HG03469 (cell line): ENCODE measurements around the gene CFI.
"Not testable (repeated sequence)": the region's sequence is repeated elsewhere in the genome, so short reads cannot be mapped to it uniquely, and the experiment has no call there.

Experiments used
- ATAC-seq: cut with Tn5 transposase; IDR thresholded peaks from one replicate; pipeline ENCODE4 v1.9.1; 2021; ENCODE audit warnings: mild to moderate bottlenecking, moderate library complexity, moderate number of reproducible peaks; ENCODE audit not compliant: unreplicated experiment

Gene CFI

DNA sequence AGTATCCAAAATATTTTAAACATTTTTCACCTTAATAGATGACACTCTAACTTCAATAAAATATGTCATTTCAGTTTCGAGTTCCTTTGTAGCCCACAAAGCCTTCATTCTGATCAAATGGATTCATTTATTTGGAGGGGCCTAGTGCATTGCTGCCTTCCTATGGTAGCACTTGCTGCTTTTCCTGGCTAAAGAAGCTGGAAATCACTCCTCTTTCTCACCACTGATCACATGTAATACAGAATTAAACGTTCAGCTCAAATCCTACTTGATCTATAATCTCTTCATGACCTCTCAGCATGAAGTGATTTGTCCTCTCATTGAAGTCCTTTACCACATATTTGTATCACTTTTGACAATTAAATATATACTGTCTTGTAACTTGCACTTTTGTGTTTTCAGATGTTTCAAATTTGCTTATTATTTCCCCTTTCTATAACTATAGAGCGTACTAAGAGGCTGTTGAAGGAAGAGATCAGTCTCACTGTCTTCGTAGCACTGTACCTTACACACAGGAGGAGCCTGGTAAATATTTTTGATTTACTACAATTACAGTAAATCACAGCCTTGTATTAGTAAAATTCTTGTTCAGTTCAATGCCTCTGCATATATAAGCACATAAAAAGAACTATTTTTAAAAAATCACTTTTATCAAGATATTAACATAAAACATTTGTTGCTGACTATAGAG lies 555 bp downstream of the CFI start:
- ATAC-seq, result no peak

DNA sequence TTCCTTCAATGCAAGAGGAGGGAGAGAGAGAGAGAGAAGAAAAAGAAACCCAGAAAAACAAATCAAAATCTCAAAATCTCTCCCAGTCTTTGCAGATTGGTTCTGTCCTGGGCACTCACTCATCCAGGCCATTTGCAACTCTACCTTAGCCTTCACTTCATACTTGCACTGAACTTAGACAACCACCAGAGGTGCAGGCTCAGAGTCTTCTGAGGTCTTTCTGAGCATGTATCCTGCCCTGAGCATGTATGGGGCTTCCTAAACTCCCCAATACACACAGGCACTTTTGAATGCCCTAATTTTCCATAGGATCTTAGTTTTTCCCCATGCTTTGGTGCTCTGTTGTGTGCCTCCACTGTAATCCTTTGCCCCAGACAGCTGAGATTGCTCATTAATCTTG lies 2.9 kb downstream of the CFI start:
- no peak for ATAC-seq

DNA sequence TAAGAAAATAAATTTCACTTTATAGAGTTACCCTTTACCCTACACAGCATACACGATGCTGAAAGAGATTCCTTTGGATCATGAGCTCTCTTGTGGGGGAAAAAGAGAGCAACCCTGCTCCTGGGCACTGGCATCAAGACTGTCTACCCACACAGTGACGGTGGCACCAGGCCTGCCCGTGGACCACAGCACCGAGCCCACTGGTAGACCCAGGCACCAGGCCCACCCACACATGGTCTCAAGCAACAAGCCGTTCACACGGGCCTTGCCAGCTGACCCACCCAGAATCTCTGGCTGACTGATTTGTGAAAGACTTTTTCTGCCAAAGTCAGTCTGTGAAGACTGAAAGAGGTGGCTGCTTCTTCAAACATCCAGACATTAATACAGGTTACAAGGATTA lies 6.7 kb downstream of the CFI start:
- no peak for ATAC-seq

DNA sequence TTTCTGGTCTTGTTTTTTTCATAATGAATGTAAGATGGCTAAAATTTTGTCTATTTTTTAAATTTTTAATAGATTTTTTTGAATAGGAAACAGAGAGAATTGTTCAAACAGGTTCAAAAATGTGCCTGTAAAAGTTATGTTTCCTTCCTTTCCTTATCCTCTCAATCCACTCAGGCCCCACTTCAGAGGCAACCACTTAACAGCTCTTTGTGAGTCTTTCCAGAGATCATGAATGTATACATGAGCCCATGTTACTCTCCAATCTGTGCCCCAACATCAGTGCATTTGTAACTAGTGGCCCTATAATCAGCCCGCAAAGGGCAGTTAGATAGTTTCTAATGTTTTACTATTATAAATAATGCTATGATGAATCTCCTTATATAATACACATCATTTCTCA lies 14.0 kb downstream of the CFI start:
- ATAC-seq, result no peak

DNA sequence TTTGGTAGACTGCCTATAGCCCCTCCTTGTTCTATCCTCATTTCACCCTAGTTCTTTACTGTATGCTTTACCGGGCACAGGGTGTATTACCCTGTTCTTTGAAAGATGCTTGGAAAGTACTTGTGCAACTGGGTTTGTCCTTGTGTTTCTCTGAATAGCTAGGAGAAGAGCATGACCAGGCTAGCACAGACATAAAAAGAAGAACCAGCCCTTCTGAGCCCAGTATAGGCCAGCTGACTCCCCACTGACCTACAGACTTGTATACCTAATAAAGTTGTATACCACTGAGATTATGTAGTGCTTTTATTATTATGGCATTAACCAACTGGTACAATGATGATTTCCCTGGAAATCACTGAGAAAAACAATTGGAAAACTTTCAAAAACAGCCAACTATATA lies 15.0 kb downstream of the CFI start:
- no peak for ATAC-seq

DNA sequence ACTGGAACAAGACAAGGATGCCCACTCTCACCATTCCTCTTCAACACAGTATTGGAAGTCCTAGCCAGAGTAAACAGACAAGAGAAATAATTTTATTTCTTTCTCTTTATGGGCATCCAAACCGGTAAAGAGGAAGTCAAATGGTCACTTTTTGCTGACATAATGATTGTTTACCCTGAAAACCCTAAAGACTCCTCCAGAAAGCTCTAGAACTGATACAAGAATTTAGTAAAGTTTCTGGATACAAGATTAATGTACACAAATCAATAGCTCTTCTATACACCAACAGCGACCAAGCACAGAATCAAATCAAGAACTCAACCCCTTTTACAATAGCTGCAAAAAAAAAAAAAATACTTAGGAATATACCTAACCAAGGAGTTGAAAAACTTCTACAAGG lies 19.7 kb downstream of the CFI start:
- ATAC-seq, result not testable (repeated sequence)

DNA sequence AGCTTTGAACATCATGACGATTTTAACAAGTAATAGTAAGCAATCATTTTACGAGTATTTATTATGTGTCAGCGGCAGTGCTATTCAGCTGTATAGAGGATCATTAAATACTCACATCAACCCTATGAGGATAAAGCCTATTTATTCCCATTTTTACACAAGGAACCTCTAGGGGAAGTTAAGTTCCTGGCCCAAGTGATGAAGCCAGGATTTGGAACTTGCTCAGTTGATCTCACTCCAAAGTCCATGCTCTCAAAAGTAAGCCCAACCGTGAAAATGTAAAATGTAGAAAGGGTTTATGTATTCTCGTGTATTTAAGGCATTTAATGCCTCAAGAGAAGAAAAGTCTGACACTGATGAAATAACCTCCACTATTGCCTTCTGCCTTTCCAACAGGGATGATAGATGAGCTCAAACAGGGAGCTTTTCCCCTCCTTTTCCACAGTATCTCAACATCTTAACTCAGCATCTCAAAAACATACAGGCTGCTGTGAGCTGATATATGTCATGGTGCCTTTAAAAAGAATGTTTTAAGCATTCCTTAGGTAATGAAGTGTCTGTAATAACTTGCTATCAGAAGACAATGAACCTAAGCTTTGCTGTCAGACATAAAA lies 36.9 kb downstream of the CFI start:
- no peak for ATAC-seq

DNA sequence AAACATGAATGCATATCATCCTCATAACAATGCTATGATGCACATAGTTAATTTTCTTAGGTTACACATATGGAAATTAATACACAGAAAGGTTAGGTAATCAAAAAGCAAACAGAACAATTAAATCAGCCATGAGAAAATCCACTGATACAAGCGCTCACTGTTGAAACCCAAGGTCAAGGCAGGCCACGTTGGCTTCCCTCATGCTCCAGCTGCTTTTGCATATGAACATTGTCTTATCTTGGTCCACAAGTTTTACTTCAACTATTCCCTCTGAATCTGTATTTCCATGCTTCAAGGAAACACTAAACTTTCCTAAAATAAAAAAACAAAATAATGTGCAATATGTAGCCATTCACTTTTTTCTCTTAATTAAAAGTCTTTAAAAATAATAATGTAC lies 37.4 kb downstream of the CFI start:
- ATAC-seq, result no peak

DNA sequence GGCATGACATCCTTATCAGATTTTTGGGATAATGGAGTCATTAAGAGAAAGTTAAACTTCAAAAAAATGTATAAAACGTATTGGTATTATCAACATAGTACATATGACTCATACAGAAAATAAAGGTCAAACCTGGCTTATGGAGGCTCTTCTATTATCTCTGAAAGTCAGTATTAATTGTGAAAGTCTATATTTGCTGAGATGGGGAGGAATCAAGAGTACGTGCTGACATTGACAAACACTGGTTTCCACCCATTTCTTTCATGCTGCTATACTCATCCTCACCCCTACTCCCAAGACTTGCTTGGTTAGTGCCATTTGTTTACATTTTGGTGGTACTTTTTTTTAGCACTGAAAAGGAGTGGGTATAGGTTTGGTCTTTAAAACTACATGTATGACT lies 41.1 kb downstream of the CFI start:
- no peak for ATAC-seq

DNA sequence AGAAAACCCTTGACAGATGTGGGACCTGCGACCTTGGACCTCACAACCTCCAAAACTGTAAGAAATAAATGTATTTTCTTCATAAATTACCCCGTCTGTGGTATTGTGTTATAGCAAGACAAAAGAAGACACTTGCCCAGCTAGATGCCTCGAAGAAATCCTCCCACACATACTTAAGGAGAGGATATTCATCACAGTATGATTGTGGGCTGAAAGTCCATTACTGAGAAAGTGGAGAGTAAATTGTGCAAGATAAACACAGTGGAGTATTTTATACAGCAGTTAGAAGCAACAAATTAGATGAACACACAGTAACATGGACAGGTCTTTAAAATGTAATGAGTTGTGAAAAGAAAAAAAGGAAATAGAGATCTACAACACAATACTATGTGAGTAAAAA lies 46.1 kb downstream of the CFI start:
- no peak for ATAC-seq

DNA sequence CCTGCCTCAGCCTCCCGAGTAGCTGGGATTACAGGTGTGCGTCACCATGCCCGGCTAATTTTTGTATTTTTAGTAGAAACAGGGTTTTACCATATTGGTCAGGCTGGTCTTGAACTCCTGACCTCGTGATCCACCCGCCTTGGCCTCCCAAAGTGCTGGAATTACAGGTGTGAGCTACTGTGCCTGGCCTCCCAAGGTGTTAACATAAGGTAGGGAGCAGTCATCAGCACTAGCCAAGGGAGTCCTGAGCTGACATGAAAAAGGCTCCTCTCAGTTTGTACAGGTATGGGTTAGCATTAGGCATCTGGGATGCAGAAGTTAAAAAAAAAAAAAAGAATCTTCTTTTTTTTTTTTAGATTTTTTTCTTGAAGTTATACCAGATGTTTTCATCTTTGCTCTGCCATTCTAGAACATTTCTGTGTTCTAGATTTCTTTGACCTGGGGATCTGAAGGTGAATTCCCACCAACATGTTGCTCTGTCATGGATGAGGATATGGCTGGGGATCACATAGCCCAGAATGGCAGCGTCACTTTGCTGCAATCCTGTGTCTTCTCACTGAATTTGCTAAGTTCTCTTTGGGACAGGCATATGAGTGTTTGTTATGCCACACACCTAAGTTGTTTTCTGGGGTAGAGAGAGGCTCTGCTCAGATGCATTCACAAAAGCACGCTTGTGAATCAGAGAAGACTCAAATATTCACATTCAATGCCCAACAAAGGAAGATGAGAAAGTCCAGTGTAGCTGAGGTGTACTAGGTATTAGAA lies 47.5 kb downstream of the CFI start:
- no peak for ATAC-seq

DNA sequence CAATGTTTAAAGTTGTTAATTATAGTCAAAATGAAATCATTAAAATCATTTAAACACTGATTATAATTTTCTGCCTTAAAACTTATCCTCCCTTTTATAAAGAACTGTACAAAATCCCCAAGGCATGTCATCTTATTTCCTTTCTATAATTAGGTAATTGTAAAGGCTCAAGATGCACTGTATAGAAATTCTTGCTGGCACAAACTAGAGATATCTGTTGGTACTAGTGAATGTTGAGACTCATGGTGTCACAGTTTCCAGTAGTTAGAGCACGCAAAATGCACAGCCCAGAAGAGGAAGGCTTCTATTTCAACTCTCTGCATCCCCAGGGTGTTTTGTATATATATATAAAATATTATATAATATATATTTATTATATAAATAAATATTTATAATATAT lies 49.3 kb downstream of the CFI start:
- no peak for ATAC-seq

DNA sequence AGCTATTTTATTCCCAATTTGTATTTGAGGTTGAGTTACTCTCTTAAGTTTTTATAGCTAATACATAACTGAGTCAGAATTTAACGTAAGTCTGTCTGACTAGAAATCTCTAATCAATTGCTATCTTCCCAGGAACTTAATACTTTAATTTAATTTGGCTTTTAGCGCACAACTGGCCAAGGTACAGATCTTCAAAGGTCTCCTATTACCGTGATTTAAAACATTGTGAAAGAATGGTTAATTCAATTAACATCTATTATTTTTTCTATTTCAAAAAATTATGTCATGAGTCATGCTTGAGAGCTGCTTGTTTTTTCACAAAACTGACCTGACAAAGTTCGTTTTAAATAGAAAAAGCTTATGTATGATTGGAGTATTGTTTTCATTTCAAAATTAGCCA lies 49.9 kb downstream of the CFI start:
- no peak for ATAC-seq

DNA sequence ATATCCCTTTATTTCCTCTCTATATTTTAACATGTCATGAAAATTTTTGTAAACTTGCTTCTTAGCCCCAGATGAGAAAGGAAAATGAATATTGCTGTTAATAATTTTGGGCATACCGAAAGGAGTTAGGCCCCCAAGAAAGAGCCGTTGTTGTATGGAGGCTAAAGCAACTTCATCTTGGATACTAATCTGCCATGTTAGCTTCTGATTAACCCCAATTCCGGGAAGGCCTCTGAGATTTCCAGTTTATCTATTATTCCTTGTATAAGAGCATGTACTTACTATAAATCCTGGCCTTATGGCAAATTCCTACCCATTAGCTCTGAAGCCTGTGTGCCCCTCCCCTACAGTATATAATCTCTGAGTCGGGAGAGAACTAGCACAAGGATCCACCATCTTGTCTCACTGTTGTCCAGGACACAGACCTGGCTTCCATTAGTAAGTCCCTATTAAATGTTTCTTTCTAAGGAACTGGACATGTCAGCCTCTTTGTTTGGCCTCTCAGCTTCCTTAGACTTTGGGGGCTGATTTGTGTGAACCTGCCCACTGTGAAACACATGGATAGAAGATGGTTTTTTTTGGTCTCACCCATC lies 51.1 kb downstream of the CFI start:
- ATAC-seq, result no peak

DNA sequence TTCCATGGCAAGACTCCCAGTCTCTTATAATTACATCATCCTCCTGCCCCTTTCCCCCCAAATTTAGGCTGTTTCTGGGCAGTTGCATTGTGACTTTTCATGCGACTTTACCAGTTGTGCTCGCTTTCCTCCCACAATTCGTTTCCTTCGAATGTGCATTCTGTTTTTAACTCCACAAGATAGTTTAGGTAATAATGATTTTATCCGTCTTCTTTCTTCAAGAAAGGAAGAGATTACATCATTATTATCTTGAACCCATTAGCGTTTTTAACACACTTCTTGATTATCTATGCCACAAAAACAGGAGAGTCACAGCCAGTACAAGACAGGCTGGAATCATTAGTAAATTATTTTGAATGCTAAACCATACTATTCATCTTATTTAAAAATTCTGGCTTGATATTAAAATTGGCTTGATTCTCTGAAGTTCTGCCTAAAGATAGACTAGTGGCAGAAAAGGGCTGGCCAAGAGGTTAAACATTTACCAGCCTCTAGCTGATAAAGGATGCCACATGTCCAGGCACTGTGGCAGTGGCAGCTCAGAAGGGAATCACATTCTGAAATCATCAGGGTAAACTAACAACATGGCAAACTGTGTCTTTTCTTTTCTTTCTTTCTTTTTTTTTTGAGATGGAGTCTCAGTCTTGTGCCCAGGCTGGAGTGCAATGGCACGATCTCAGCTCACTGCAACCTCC lies 52.3 kb downstream of the CFI start:
- no peak for ATAC-seq

DNA sequence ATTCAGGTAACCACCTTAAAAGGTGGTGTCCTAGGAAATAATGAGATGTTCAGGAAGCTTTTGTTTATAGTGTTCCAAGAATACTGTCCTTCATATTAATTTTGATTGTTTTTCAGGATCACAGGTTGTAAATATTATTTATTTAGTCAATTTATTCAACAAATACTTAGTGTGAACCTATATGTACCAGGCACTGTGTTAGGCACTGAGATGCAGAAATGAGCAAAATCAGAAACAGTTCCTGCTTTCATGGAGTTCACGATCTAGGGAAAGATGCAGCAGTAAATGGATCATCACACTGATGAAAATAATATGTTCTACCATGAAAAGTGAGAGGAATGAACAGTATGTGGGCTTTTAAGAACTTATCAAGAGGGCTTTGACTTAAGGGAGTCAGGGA lies 53.7 kb downstream of the CFI start:
- no peak for ATAC-seq

DNA sequence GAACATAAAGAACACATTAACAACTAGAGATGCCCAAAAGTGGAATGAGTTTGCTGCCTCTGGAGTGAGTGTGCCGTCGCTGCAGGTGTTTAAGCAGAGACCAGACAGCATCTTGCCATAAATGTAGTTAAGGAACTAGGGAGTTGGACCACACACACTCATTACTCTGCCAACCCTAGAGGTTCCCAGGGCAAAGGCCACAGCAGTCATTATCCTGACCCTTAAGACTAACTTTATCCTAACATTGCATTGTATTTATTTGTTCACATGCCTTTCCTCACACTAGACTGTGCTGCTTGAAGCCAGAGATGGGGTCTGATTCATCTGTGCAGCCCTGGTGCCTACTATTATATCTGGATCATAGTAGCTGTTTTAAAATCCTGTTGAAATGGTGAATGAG lies 55.1 kb downstream of the CFI start:
- ATAC-seq, result no peak

DNA sequence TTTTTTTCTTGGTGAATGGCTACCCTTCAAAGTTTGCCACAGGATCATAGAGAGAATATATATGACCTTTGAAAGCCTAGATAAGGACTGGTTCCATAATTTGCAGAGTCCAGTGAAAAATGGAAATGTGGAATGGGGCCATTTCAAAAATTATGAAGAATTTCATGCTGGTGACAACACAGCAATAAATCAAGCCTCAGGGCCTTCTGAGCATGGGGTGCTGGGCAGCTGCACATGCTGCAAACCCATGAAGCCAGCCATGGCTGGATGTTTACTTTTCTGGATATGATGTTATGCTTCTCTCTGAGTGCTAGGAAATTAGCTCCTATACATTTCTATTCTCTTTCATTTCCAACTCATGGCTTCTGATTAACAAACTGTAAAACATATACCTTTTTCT lies 56.0 kb downstream of the CFI start:
- no peak for ATAC-seq

DNA sequence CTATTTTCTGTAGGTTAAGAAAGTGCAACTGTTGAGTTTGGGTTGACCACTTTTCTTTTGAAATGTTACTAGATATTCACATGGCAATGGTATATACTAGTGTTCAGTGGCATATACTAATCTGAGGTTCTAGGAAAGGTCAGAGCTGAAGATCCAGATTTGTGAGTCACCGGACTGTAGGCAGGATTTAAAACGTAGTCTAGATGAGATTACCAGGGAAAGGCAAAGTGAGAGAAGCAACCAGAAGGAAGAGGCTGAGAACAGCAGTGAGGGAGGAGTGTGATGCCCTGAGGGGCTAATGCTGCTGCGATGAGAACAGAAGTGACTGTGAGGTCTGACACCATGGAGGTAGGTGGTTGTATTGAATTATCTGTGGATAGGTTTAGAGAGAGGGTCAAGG lies 62.3 kb downstream of the CFI start:
- no peak for ATAC-seq

DNA sequence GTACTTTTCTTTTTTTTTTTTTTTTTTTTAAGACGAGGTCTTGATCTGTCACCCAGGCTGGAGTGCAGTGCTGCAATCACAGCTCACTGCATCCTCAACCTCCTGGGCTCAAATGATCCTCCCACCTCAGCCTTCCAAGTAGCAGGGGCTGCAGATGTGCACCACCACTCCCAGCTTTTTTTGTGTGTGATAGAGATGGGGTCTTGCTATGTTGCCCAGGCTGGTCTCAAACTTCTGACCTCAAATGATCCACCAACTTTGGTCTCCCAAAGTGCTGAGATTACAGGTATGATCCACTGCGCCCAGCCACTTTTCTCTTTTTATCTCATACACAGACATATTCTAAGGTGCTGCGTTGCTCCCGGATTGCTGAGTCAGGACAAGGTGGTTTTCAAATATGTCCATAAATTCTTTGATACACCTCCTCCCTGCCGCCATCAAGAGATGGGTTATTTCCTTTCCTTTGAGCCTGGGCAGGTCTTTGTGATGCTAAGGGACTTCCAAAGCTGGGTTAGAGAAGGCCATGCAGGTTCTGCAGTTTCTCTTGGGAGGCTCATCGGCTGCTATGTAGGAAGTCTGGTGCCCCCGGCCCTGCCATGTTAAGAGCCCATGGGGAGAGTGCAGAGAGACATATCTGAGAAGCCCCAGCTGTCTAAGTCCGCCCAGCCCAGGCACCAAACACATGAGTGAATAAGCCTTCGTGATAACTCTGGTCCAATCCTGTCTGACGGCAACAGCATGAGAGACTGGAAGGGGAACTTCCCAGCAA lies 63.5 kb downstream of the CFI start:
- ATAC-seq, result no peak
